Activated naive CD8-positive, alpha-beta T cell treated with anti-CD3 and anti-CD28 coated beads, Interleukin-2, amount 50 U/mL, for 24 hours (primary cell): ENCODE measurements around the gene HHATL.

Experiments used
- ATAC-seq: fragments of 150-1000 bp; cut with Tn5 transposase; one replicate; pipeline ENCODE4 v1.10.0; 2021
- DNase-seq: peaks from one replicate; pipeline ENCODE4 v3.0.0; 2021
- H3K27ac Mint-ChIP-seq: one replicate; pipeline ENCODE4 v1.8.0; 2021; ENCODE audit warnings: mild to moderate bottlenecking, mixed read lengths
- H3K27me3 Mint-ChIP-seq: one replicate; pipeline ENCODE4 v1.8.0; 2021; ENCODE audit warnings: mixed read lengths
- H3K36me3 Mint-ChIP-seq: one replicate; pipeline ENCODE4 v1.8.0; 2021; ENCODE audit warnings: low read depth, mixed read lengths
- H3K4me1 Mint-ChIP-seq: one replicate; pipeline ENCODE4 v1.8.0; 2021; ENCODE audit warnings: mixed read lengths
- H3K4me3 Mint-ChIP-seq: one replicate; pipeline ENCODE4 v1.8.0; 2021; ENCODE audit warnings: mild to moderate bottlenecking, moderate library complexity, mixed read lengths
- H3K9me3 Mint-ChIP-seq: one replicate; pipeline ENCODE4 v1.8.0; 2021; ENCODE audit warnings: mixed read lengths

Gene HHATL

DNA sequence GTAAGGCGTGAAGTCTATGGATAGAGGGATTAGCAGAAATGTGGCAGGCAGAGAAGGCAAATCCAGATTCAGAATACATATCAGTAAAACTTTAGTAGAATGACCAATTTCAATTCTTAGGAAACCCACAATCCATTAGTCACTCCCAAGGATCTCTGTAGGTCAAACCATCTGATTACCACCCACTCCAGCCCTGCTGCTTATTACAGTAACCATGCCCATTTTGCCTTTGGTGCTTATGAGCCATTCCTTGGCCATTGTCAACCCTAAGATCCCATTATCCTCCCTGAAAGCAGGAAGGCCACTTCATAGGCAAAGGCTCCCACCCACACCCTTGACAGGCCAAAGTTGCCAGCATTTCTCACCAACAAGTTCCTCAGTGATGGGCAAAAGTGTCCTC is 22.3 kb downstream of the HHATL start:
- ATAC-seq (peak; percentile 55), DNase-seq (no peak)
- peaks cover 26% of the 10 kb centered on the region for H3K9me3 Mint-ChIP-seq
- H3K27ac Mint-ChIP-seq = no peak overlapping the region
- H3K27me3 Mint-ChIP-seq = peaks cover 18% of the 10 kb centered on the region
- H3K36me3 Mint-ChIP-seq = peaks cover 5% of the 10 kb centered on the region
- no peak overlapping the region for H3K4me3 Mint-ChIP-seq
- no peaks in the 10 kb centered on the region for H3K4me1 Mint-ChIP-seq

DNA sequence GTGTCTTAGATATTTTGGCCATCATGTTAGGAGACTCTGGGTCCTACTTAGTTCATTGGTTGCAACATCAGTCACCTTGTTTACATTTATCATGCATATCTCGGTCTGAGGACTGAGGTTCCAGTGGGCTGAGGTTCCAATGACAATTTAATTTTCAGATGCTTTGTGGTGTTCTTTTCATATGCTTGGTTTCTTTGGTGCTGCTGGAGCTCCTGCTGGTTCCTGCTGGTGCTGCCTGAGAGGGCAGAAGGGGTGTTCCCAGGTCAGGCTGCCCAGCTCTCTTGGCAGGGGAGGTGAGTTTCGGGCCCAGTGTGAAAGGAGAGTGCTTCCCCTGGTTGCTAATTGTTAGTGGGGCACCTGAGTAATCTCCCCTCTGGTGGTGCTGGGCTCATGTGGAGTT is 24.2 kb downstream of the HHATL start:
- Mint-ChIP-seq H3K9me3 (peaks cover 26% of the 10 kb centered on the region), H3K27ac (no peak overlapping the region), H3K4me3 (no peak overlapping the region), H3K27me3 (peaks cover 14% of the 10 kb centered on the region), H3K4me1 (no peaks in the 10 kb centered on the region), H3K36me3 (peaks cover 5% of the 10 kb centered on the region)
- DNase-seq (no peak), ATAC-seq (no peak)

DNA sequence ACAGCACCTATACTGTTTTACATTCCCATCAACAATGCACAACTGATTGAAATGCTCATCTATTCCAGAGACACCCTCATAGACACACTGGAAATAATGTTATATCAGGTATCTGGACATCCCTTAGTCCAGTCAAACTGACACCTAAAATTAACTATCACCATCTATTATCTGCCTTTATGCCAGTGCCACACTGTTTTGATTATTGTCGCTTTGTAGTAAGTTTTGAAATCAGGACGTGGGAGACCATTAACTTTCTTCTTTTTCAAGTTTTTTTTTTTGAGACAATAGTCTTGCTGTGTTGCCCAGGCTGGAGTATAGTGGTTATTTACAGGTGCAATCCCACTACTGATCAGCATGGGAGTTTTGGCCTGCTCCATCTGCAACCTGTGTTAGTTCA is 26.7 kb downstream of the HHATL start:
- peaks cover 5% of the 10 kb centered on the region for H3K36me3 Mint-ChIP-seq
- DNase-seq (no peak), ATAC-seq (no peak)
- H3K9me3 Mint-ChIP-seq = peaks cover 26% of the 10 kb centered on the region
- H3K27ac Mint-ChIP-seq = no peak overlapping the region
- peaks cover 8% of the 10 kb centered on the region for H3K27me3 Mint-ChIP-seq
- no peaks in the 10 kb centered on the region for H3K4me1 Mint-ChIP-seq
- no peak overlapping the region for H3K4me3 Mint-ChIP-seq

DNA sequence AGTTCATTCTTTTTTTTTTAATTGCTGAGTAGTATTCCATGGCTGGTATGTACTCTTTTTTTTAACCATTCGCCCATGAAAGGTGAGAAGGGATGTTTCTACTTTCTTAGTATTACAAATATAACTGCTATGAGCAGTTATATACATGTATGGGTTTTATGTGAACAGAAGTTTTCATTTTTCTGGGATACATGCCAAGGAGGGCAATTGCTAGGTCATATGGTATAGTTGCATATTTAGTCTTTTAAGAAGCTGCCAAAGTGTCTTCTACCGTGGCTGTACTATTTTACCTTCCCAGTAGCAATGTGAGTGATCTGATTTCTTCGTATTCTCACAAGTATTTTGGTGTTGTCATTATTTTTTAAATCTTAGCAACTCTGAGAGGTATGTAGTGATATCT is 28.5 kb downstream of the HHATL start:
- no peaks in the 10 kb centered on the region for H3K4me1 Mint-ChIP-seq
- DNase-seq (no peak), ATAC-seq (no peak)
- no peak overlapping the region for H3K4me3 Mint-ChIP-seq
- H3K36me3 Mint-ChIP-seq = peaks cover 5% of the 10 kb centered on the region
- H3K27ac Mint-ChIP-seq = no peak overlapping the region
- H3K9me3 Mint-ChIP-seq = peaks cover 26% of the 10 kb centered on the region
- peaks cover 8% of the 10 kb centered on the region for H3K27me3 Mint-ChIP-seq

DNA sequence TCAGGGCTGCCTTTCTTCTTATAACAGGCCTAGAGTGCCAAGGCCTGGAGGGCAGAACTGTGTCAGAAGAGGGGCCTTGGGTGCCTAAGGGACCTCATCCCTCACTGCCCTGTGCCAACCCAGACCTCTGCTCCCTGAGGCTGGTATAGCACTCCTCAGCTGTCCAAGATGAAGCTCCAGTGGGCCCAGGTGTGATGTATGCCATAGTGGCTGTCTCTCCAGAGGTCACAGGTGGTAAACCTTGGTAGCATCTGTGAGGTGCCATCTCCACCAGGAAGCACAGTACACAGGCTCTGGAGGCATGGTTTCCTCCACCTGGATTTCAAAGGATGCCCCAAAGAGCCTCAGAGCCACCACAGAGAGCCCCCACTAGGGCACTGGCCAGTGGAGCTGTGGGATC is 29.5 kb downstream of the HHATL start:
- no peak for ATAC-seq
- Mint-ChIP-seq H3K27ac (no peak overlapping the region), H3K9me3 (peaks cover 22% of the 10 kb centered on the region), H3K36me3 (peaks cover 5% of the 10 kb centered on the region), H3K4me1 (no peaks in the 10 kb centered on the region), H3K27me3 (peaks cover 6% of the 10 kb centered on the region), H3K4me3 (no peak overlapping the region)
- no peak for DNase-seq

DNA sequence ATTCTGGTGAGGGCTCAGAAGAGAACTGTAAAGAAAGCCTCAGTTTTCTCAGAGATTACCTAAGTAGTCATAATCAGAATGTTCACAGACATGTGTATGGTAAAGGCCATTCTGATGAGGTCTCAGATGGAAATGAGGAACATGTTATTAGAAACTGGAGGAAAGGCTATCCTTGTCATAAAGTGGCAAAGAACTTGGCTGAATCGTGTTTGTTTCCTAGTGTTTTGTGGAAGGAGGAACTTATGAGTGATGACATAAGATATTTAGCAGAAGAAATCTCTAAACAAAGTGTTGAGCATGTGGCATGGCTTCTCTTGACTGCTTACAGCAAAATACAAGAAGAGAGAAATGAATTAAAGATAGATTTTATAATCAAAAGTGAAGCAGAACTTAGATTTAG is 30.1 kb downstream of the HHATL start:
- Mint-ChIP-seq H3K9me3 (peaks cover 16% of the 10 kb centered on the region), H3K4me3 (no peak overlapping the region), H3K36me3 (peaks cover 3% of the 10 kb centered on the region), H3K27ac (no peak overlapping the region), H3K4me1 (no peaks in the 10 kb centered on the region), H3K27me3 (peaks cover 6% of the 10 kb centered on the region)
- no peak for ATAC-seq
- DNase-seq = no peak

DNA sequence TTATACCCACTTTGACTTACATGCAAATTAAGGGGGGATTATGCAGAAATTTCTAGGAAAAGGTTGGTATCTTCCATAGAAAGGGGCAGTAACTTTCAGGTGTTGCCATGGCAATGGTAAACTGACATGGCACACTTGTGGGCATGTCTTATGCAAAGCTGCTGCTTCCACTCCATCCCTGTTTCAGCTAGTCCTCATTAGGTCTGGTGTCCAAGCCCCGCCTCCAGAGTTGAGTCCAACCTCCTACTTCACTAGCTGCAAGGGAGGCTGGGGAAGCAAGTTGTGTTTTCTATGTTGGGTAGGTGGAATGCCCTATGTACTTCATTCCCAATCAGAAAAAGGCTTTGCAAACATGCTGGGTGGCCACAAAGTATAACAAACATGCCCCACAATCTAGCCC is 31.9 kb downstream of the HHATL start:
- H3K4me1 Mint-ChIP-seq = no peaks in the 10 kb centered on the region
- no peak overlapping the region for H3K4me3 Mint-ChIP-seq
- peaks cover 2% of the 10 kb centered on the region for H3K27me3 Mint-ChIP-seq
- H3K9me3 Mint-ChIP-seq = no peaks in the 10 kb centered on the region
- no peaks in the 10 kb centered on the region for H3K36me3 Mint-ChIP-seq
- DNase-seq (no peak), ATAC-seq (no peak)
- H3K27ac Mint-ChIP-seq = no peak overlapping the region

DNA sequence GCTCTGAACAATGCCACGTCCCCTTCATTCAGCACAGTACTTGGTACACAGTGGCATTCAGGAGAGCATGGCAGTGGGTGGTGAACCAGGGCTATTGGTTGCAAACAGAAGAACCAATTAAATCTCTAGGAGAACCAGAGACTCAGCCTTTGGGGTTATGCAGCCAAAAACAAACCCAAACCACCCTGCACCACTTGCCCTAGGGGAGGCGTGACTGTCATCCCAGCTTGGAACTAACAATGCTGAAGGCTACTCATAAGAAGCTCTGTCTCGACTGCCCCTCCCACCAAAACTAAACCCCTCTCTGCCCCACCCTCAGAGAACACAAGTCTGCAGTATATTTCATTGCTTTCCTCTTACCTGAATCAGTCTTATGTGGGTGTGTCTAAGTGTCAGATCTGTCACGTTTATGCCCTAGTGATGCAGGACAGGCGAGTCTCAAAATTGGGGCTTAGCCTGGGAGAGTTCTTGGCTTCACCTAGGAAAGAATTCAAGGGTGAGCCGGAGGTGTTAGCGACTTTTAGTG is 32.5 kb downstream of the HHATL start:
- H3K27me3 Mint-ChIP-seq = peaks cover 2% of the 10 kb centered on the region
- ATAC-seq = no peak

DNA sequence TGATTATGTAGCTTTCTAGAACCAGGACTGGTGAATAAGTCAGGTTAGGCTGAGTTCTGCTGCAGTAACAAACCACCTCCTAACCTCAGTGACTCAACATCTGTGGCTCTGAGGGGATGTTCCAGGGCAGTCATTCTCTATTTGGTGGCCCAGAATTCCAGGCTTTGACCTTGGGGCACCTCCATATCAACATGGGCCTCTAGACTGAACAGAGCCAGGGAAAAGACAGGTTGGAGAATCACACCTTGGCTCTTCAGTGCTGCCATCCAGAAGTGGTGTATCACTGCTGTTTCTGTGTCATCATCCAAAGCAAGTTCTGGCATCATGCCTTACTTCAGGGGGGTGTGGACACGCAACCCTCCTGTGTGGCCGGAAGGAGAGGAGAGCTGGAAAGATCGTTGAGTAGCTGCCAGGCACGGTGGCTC is 33.8 kb downstream of the HHATL start:
- Mint-ChIP-seq H3K4me1 (no peaks in the 10 kb centered on the region), H3K36me3 (no peaks in the 10 kb centered on the region), H3K27me3 (no peaks in the 10 kb centered on the region), H3K9me3 (no peaks in the 10 kb centered on the region), H3K4me3 (no peak overlapping the region), H3K27ac (no peak overlapping the region)
- no peak for DNase-seq
- no peak for ATAC-seq

More for the DNA sequence above, 32.5 kb downstream of the HHATL start:
- DNase-seq = no peak
- Mint-ChIP-seq H3K27ac (no peak overlapping the region), H3K9me3 (no peaks in the 10 kb centered on the region), H3K36me3 (no peaks in the 10 kb centered on the region), H3K4me3 (no peak overlapping the region), H3K4me1 (no peaks in the 10 kb centered on the region)

DNA sequence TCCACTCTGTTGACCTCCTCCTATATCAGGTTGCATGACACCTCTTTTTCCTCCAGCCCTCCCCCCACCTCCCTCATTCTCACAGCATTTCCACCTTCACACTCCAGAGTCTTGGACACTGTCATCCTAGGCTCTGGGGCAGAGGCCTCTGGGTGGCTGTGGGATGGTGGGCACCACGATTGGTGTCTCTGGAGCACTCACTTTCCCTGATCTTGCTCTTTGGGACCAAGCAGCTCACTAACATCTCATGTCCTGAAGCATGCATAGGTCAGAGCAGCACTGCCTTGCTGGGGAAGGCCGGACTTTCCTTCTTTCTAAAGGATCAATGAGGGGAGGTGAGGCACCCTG is 34.2 kb downstream of the HHATL start:
- H3K27me3 Mint-ChIP-seq = no peaks in the 10 kb centered on the region
- H3K9me3 Mint-ChIP-seq = no peaks in the 10 kb centered on the region
- H3K4me1 Mint-ChIP-seq = peaks cover 2% of the 10 kb centered on the region
- DNase-seq = no peak
- no peak for ATAC-seq
- no peak overlapping the region for H3K4me3 Mint-ChIP-seq
- H3K27ac Mint-ChIP-seq = no peak overlapping the region
- no peaks in the 10 kb centered on the region for H3K36me3 Mint-ChIP-seq

DNA sequence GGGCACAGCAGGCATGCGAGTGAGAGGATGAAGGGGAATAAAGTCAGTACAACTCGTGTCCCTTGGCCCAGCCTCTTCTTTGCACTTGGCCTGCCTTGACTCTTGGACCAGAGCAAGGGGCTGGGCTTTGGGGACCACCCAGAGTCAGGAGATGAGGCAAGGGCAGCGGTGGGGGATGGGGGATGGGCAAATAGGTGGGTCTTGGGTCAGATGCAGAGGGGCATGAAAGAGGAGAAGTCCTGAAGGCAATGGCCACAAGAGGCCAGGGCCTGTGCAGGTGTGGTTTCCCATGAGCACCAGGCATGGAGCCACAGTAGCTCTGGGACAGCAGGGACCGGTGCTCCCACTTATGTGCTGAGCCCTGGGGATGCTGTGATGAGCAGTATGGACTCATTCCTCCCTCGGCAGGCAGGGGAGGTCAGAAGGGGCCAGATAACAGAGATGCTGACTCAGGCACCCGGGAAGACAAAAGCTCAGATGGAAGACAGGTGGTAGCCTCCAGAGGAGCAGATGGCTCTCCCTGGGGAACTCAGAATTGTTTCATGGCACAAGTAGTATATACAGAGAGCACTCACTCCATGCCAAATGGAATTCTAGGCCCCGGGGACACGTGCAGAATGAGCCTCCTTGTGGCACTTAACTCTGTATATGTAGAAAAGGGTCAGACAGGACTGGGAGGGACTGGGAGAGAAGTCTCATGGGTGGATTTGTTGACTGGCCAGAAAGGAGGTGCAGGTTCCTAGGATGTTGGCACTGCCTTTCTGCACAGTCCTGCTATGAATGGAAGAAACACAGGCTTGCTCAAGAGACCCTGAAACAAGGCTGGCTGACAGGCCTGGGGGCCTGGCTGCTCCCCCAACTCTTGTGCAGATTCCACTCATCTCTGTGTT is 34.8 kb downstream of the HHATL start:
- Mint-ChIP-seq H3K9me3 (no peaks in the 10 kb centered on the region), H3K36me3 (no peaks in the 10 kb centered on the region), H3K4me1 (peaks cover 2% of the 10 kb centered on the region), H3K27ac (no peak overlapping the region), H3K27me3 (no peaks in the 10 kb centered on the region), H3K4me3 (no peak overlapping the region)
- DNase-seq (no peak), ATAC-seq (no peak)

DNA sequence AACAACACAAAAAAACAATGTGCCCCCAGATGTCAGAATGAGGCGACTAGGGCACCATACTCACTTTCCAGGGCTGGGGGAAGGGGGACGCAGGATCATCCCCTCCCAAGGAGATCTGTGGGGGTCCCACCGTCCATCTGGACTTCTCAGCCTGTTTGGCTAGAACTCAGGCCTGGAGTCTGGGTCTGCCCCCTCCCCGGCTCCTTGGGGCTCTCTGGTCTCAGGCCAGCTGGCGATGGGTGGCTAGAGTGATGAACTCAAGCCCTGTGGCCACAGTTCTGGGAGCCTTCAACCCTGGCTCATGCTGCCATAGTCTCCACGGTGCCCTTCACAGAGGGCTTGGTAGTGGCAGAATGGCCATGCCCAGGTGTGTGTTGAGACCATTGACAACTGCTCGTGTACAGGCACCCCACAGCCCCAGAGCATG is 35.5 kb downstream of the HHATL start:
- Mint-ChIP-seq H3K4me3 (no peak overlapping the region), H3K9me3 (no peaks in the 10 kb centered on the region), H3K27ac (no peak overlapping the region), H3K27me3 (no peaks in the 10 kb centered on the region), H3K4me1 (peaks cover 2% of the 10 kb centered on the region), H3K36me3 (no peaks in the 10 kb centered on the region)
- ATAC-seq = no peak
- DNase-seq = no peak

DNA sequence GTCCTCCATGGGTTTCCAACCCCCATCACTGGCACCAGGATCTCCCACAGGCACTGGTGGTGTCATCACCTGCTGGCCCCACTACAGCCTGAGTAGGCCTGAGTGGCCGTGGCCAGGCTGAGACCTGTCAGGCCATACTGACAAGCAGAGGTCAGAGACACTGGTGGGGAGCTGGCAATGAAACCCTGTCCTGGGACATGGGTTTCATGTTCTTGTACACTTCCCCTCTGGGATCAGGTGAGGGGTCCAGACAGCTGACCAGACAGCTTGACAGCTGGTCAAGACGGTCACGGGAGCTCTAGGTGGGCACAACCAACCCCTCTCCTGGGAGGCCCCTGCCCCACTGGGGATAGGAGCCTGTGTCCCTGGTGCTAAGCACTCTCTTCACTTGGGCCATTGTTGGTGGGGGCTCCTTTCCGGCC is 36.0 kb downstream of the HHATL start:
- H3K4me1 Mint-ChIP-seq = peaks cover 2% of the 10 kb centered on the region
- ATAC-seq = no peak
- H3K36me3 Mint-ChIP-seq = no peaks in the 10 kb centered on the region
- no peaks in the 10 kb centered on the region for H3K9me3 Mint-ChIP-seq
- no peaks in the 10 kb centered on the region for H3K27me3 Mint-ChIP-seq
- DNase-seq = no peak
- H3K4me3 Mint-ChIP-seq = no peak overlapping the region
- H3K27ac Mint-ChIP-seq = no peak overlapping the region

DNA sequence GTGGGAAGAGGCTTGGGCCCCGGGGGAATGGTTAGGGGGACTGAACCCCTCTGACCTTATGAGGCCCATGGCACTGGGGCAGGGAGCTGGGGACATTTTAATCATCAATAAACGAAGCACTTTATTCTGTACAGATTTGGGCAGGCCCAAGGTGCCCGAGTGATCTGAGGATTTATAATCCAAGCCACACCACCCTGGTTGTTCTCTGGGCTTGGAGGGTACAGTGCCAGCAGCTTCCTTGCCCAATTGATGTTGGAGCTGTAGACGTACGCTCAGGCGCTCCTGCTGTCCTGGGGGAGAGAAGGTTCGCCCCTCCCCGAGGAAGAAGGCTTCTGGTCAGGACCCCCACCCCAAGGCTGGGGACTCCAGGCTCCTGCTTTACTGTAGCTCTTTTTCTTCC is 36.6 kb downstream of the HHATL start:
- H3K27me3 Mint-ChIP-seq = no peaks in the 10 kb centered on the region
- H3K4me3 Mint-ChIP-seq = no peak overlapping the region
- ATAC-seq (no peak), DNase-seq (no peak)
- H3K36me3 Mint-ChIP-seq = no peaks in the 10 kb centered on the region
- no peak overlapping the region for H3K27ac Mint-ChIP-seq
- H3K9me3 Mint-ChIP-seq = no peaks in the 10 kb centered on the region
- peaks cover 2% of the 10 kb centered on the region for H3K4me1 Mint-ChIP-seq

DNA sequence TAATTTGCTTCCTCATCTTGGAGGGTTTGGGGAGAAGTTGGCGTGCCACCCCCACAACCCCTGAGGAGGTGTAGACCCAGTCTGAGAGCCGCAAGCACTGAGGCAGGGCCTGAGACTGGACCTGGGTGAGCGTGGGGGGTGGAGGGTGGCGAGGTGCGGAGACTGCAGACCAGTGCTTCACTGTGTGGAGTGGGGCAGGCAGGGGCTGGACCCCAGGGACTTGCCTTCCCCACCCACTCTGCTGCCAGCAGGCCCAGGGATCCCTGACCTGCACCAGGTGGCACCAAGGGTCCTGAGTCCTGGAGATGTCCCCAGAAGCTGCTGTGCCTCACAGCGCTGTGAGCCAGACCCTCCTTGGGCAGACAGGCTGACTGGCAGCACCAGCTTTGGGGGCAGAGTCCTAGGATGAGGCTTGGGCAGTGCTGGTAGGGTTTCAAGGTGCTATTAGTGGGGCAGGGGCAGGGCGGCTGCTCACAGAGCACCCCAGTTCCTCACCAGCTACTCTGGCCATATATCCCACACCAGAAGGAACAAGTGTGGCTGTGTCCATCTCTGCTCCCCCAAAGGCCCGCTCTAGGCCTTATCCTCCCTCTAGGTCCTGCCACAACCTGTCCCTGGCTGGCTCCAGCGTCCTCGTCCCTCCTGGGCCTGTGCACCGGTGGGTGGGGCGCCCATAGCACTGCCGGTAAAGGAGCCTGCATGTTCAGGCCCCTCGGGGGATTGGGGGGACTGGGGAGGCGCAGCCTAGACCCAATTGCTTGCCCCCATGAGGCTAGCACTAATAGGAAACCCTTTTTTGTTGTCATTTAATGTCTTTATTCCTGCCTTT is 37.3 kb downstream of the HHATL start:
- no peak for ATAC-seq
- Mint-ChIP-seq H3K27ac (no peak overlapping the region), H3K9me3 (no peaks in the 10 kb centered on the region), H3K4me3 (no peak overlapping the region), H3K4me1 (peaks cover 2% of the 10 kb centered on the region), H3K36me3 (no peaks in the 10 kb centered on the region), H3K27me3 (no peaks in the 10 kb centered on the region)
- no peak for DNase-seq
